ENCODE results near the gene CASZ1. TPM values are rescaled to one million over a fixed set of nuclear protein-coding genes. Genes with fewer than 3 reads are reported as not detected.
A peak's percentile ranks its signal among the peaks of the same experiment; 100 is the strongest.

CASZ1 gene
- total RNA-seq, 4 donors from 2014 or later, result 22.1 to 47.4 (median 28.0) TPM

GRCh38 chr1:10687251-10687651, 109.2 kb downstream of the CASZ1 start:
- peaks cover 10 to 100% (median 65%) of the 10 kb centered on the region in 3 donors for H3K4me1 ChIP-seq
- ATAC-seq, result no peak

GRCh38 chr1:10686404-10687040, 109.9 kb downstream of the CASZ1 start:
- Histone ChIP-seq H3K4me3 (no peak overlapping the region), H3K27ac (peak overlapping the region; percentile 73 to 95 (median 90))

More at GRCh38 chr1:10687251-10687651, 109.2 kb downstream of the CASZ1 start:
- Histone ChIP-seq H3K9me3 (no peaks in the 10 kb centered on the region), H3K27ac (peak overlapping the region in 3 of 4 donors; percentile 89 to 95 (median 90)), H3K36me3 (no peaks in the 10 kb centered on the region), H3K4me3 (no peak overlapping the region), H3K27me3 (no peaks in the 10 kb centered on the region)
- no peak for TF ChIP-seq POLR2AphosphoS5 (IDR thresholded peaks at IDR 0.05)
- TF ChIP-seq CTCF (IDR thresholded peaks at IDR 0.05), result no peak
- no peak for TF ChIP-seq EP300 (IDR thresholded peaks at IDR 0.05)
- no peak for TF ChIP-seq POLR2A (IDR thresholded peaks at IDR 0.05)
- 20 to 79% methylated on average over 1 to 4 of the region's 7 CpGs for WGBS, 2 donors (ENCODE audit: low coverage in 1 of 2)

GRCh38 chr1:10685808-10686403, 110.5 kb downstream of the CASZ1 start:
- Histone ChIP-seq H3K27ac (peak overlapping the region; percentile 73 to 95 (median 90)), H3K27me3 (no peaks in the 10 kb centered on the region), H3K36me3 (no peaks in the 10 kb centered on the region), H3K9me3 (no peaks in the 10 kb centered on the region), H3K4me1 (peaks cover 10 to 100% (median 63%) of the 10 kb centered on the region in 3 donors), H3K4me3 (no peak overlapping the region)
- 0 to 36% methylated on average over 2 to 7 of the region's 11 CpGs for WGBS, 2 donors (ENCODE audit: low coverage in 1 of 2)
- TF ChIP-seq POLR2AphosphoS5 (IDR thresholded peaks at IDR 0.05), result peak; percentile 18
- TF ChIP-seq EP300 (IDR thresholded peaks at IDR 0.05), result no peak
- no peak for ATAC-seq

More at GRCh38 chr1:10686404-10687040, 109.9 kb downstream of the CASZ1 start:
- no peaks in the 10 kb centered on the region for H3K9me3 ChIP-seq
- ATAC-seq, result no peak
- TF ChIP-seq CTCF (IDR thresholded peaks at IDR 0.05) (peak in 1 of 4 experiments; percentile 16), POLR2A (IDR thresholded peaks at IDR 0.05) (no peak), EP300 (IDR thresholded peaks at IDR 0.05) (no peak)
- H3K4me1 ChIP-seq, result peaks cover 10 to 100% (median 59%) of the 10 kb centered on the region in 3 donors
- 41% methylated on average over 6 of the region's 20 CpGs; no CpG with 5 or more reads in 1 of the 2 donors for WGBS, 2 donors (ENCODE audit: low coverage in 1 of 2)
- no peaks in the 10 kb centered on the region for H3K27me3 ChIP-seq
- no peaks in the 10 kb centered on the region for H3K36me3 ChIP-seq

- Histone ChIP-seq H3K4me1 (peaks cover 10 to 100% (median 68%) of the 10 kb centered on the region in 3 donors), H3K27ac (peak overlapping the region; percentile 73 to 95 (median 90))
- 66 to 70% methylated on average over 7 to 9 of the region's 15 CpGs for WGBS, 2 donors (ENCODE audit: low coverage in 1 of 2)
Measured at GRCh38 chr1:10685196-10685807, 111.1 kb downstream of the CASZ1 start.

GRCh38 chr1:10684221-10684620, 112.2 kb downstream of the CASZ1 start:
- Histone ChIP-seq H3K36me3 (no peaks in the 10 kb centered on the region), H3K27ac (peak overlapping the region in 3 of 4 donors; percentile 89 to 95 (median 90)), H3K9me3 (no peaks in the 10 kb centered on the region), H3K27me3 (no peaks in the 10 kb centered on the region), H3K4me1 (peaks cover 10 to 100% (median 75%) of the 10 kb centered on the region in 3 donors), H3K4me3 (no peak overlapping the region)
- 80% methylated on average over 1 of the region's 10 CpGs; no CpG with 5 or more reads in 1 of the 2 donors for WGBS, 2 donors (ENCODE audit: low coverage in 1 of 2)
- TF ChIP-seq POLR2A (IDR thresholded peaks at IDR 0.05) (no peak), EP300 (IDR thresholded peaks at IDR 0.05) (no peak), POLR2AphosphoS5 (IDR thresholded peaks at IDR 0.05) (no peak), CTCF (IDR thresholded peaks at IDR 0.05) (no peak)
- no peak for ATAC-seq

More at GRCh38 chr1:10685196-10685807, 111.1 kb downstream of the CASZ1 start:
- Histone ChIP-seq H3K27me3 (no peaks in the 10 kb centered on the region), H3K4me3 (no peak overlapping the region), H3K36me3 (no peaks in the 10 kb centered on the region), H3K9me3 (no peaks in the 10 kb centered on the region)
- TF ChIP-seq POLR2A (IDR thresholded peaks at IDR 0.05) (no peak), EP300 (IDR thresholded peaks at IDR 0.05) (no peak), POLR2AphosphoS5 (IDR thresholded peaks at IDR 0.05) (no peak)
- ATAC-seq, result no peak
